HCT116 (cell line): Measurements from ENCODE around the gene ADD2. TPM values are rescaled to one million over a fixed set of nuclear protein-coding genes. Genes with fewer than 3 reads are reported as not detected.

Experiments used
- ATAC-seq: fragments of 200-7000 bp; cut with Tn5 transposase; 2 replicates; pipeline ENCODE4 v1.9.1; 2020; ENCODE audit warnings: mild to moderate bottlenecking, moderate library complexity
- BruUV-seq: library from RNA; stranded (reverse); fragments of 400-500 nt; replicated peaks from 2 replicates; lab custom pipeline; 2021; lab: Mats Ljungman, UMichigan
- CTCF ChIA-PET: fragments of 300-600 bp; sonication (Branson Sonifier 250); formaldehyde crosslinking; loops from one replicate; lab custom pipeline; 2021; ENCODE audit warnings: antibody characterized with exemption; lab: Charles Lee
- POLR2A ChIA-PET: fragments of 300-600, 350-600 bp; sonication (Branson Sonifier 250); formaldehyde crosslinking; loops from one replicate; lab custom pipeline; 2021; ENCODE audit warnings: antibody characterized with exemption; lab: Charles Lee
- RAD21 ChIA-PET, 2 experiments: fragments of 300-600 bp; sonication (Branson Sonifier 250); formaldehyde crosslinking; loops; one replicate each; lab custom pipeline; 2023; ENCODE audit warnings: low total read pairs in 2 of 2; ENCODE audit not compliant: uncharacterized antibody in 2 of 2, unreplicated experiment in 2 of 2, low non-redundant PET in 1 of 2; lab: Charles Lee
- DNase-seq: peaks from one replicate; pipeline ENCODE4 v3.0.0-alpha.2; 2010; ENCODE audit warnings: low read depth, low spot score
- H2AFZ ChIP-seq: fragments of 200-600 bp; shearing (Covaris generic), sonication (generic); 2 replicates; pipeline ENCODE4 v1.6.1; 2017; ENCODE audit warnings: low read depth, mixed run types, mixed read lengths, antibody characterized with exemption, low read length; ENCODE audit not compliant: poor library complexity, severe bottlenecking
- H3K27ac ChIP-seq: 2 replicates; pipeline ENCODE4 v1.5.1; 2012; ENCODE audit warnings: low read depth, low read length
- H3K27me3 ChIP-seq: fragments of 200-600 bp; sonication (generic); 2 replicates; pipeline ENCODE4 v1.6.1; 2016; ENCODE audit warnings: mixed run types, low read length, mixed read lengths; ENCODE audit not compliant: insufficient read depth
- H3K36me3 ChIP-seq, 2 experiments: fragments of 200-500 bp in 1 of 2; fragments of 200-600 bp in 1 of 2; sonication (Bioruptor generic) in 1 of 2; sonication (generic) in 1 of 2; 2 replicates each; pipeline versions ENCODE4 v1.5.1 to v1.6.1; 2014 to 2016; ENCODE audit warnings: low read length in 2 of 2, inconsistent platforms in 1 of 2, mixed read lengths in 1 of 2, mixed run types in 1 of 2; ENCODE audit not compliant: insufficient read depth in 2 of 2, control insufficient read depth in 1 of 2
- H3K4me1 ChIP-seq, 2 experiments: fragments of 200-600 bp in 1 of 2; sonication (generic) in 1 of 2; 2 replicates each; pipeline versions ENCODE4 v1.5.1 to v1.6.1; 2012 to 2017; ENCODE audit warnings: low read length in 2 of 2, inconsistent platforms in 1 of 2, mild to moderate bottlenecking in 1 of 2, mixed read lengths in 1 of 2, mixed run types in 1 of 2, moderate library complexity in 1 of 2; ENCODE audit not compliant: insufficient read depth in 2 of 2, control insufficient read depth in 1 of 2
- H3K4me2 ChIP-seq: fragments of 200-600 bp; sonication (generic); 2 replicates; pipeline ENCODE4 v1.6.1; 2017; ENCODE audit warnings: mixed run types, low read length, mixed read lengths
- H3K4me3 ChIP-seq, 2 experiments: fragments of 200-600 bp in 1 of 2; sonication (generic) in 1 of 2; replicated peaks in 1 of 2; 2 replicates each; pipeline ENCODE4 v1.5.1; 2011 to 2016; ENCODE audit warnings: low read length in 2 of 2, control low read depth in 1 of 2, low read depth in 1 of 2, mild to moderate bottlenecking in 1 of 2, mixed read lengths in 1 of 2, mixed run types in 1 of 2
- H3K79me2 ChIP-seq: fragments of 200-600 bp; sonication (generic); 2 replicates; pipeline ENCODE4 v1.6.1; 2017; ENCODE audit warnings: mild to moderate bottlenecking, mixed run types, low read length, moderate library complexity, mixed read lengths; ENCODE audit not compliant: insufficient read depth
- H3K9ac ChIP-seq: fragments of 200-600 bp; sonication (generic); 2 replicates; pipeline ENCODE4 v1.6.1; 2016; ENCODE audit warnings: low read length, mixed read lengths
- H3K9me2 ChIP-seq: fragments of 200-600 bp; sonication (generic), shearing (Covaris generic); 2 replicates; pipeline ENCODE4 v1.6.1; 2017; ENCODE audit warnings: mixed run types, mild to moderate bottlenecking, moderate library complexity; ENCODE audit not compliant: insufficient read depth
- H3K9me3 ChIP-seq, 2 experiments: fragments of 200-500 bp in 1 of 2; fragments of 200-600 bp in 1 of 2; sonication (Bioruptor generic) in 1 of 2; sonication (generic) in 1 of 2; 2 replicates each; pipeline ENCODE4 v1.6.1; 2014 to 2017; ENCODE audit warnings: low read length in 2 of 2, mixed read lengths in 2 of 2, inconsistent platforms in 1 of 2, low read depth in 1 of 2, mild to moderate bottlenecking in 1 of 2, mixed run types in 1 of 2, moderate library complexity in 1 of 2; ENCODE audit not compliant: control insufficient read depth in 1 of 2, insufficient read depth in 1 of 2
- H4K20me1 ChIP-seq: fragments of 200-600 bp; sonication (generic), shearing (Covaris generic); 2 replicates; pipeline ENCODE4 v1.6.1; 2017; ENCODE audit warnings: mixed run types, mild to moderate bottlenecking, moderate library complexity; ENCODE audit not compliant: insufficient read depth
- EGR1 ChIP-seq: IDR thresholded peaks from 2 replicates; pipeline ENCODE4 v1.6.1; 2012; ENCODE audit warnings: low read depth
- JUND ChIP-seq: IDR thresholded peaks from 2 replicates; pipeline ENCODE4 v1.6.1; 2012
- MAX ChIP-seq: IDR thresholded peaks from 2 replicates; pipeline ENCODE4 v1.6.1; 2012
- SP1 ChIP-seq: IDR thresholded peaks from 2 replicates; pipeline ENCODE4 v1.6.1; 2012; ENCODE audit warnings: low read depth
- SRF ChIP-seq: IDR thresholded peaks from 2 replicates; pipeline ENCODE4 v1.6.1; 2012; ENCODE audit warnings: low read depth
- ZNF274 ChIP-seq: fragments of 200-500 bp; sonication (Bioruptor generic); IDR thresholded peaks from 2 replicates; pipeline ENCODE4 v1.6.1; 2014; ENCODE audit warnings: mild to moderate bottlenecking, low read depth, low read length, inconsistent platforms
- intact Hi-C: fragments of 100-400 bp; cut with micrococcal nuclease; formaldehyde crosslinking; loops from 2 replicates; pipeline ENCODE4 v1.10.0; 2022
- total RNA-seq: library from RNA; stranded (reverse); gene quantifications from one replicate; pipeline ENCODE4 v1.2.1, GENCODE V29; 2021; ENCODE audit not compliant: unreplicated experiment
- TF ChIP-seq, protein P1 (sequence below): IDR thresholded peaks from 2 replicates; pipeline ENCODE4 v1.6.1; 2012; ENCODE audit warnings: low read depth

ADD2 gene
- total RNA-seq, 1 experiment from 2014 or later: 0.15 TPM

DNA sequence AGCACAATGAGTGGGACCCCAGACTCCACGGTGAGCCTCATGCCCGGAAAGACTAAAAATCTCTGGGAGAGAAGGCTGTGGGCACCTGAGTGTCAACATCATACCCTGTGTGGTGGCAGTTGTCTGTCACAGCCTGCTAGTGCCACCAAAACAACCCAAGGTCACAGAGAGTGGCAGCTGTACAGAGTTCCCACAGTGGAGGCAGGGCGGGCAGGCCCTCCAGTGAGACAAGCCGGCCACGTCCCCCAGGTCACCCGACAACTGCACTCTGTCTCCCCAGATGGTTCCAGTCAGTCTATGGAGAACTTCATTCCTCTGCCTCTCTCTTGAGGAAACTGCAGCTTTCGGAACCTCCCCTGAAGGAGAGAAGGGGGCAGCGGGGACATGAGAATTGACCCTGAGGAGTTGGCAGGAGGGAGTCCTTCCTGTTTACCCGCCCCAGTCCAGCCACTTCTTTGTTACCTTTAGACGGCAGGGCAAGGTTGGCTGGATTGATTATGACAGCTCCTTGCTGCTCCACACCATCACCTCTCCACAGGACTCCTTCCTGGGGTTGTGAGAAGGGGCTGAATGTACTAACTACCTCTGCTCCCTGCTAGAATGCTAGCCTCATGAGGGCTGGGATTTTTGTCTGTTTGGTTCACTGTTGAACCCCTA, 33.7 kb upstream of the ADD2 start:
- no peak overlapping the region for H3K9ac ChIP-seq
- intact Hi-C loops: no loop called here
- no peaks in the 10 kb centered on the region for H3K9me3 ChIP-seq
- ChIA-PET RAD21 (no interaction called here), CTCF (no interaction called here), POLR2A (no interaction called here)
- H3K4me3 ChIP-seq: no peak overlapping the region
- H3K79me2 ChIP-seq: no peaks in the 10 kb centered on the region
- BruUV-seq: no TSS peak
- H3K4me1 ChIP-seq: no peaks in the 10 kb centered on the region
- TF ChIP-seq SRF: no peak
- TF ChIP-seq, protein P1, sequence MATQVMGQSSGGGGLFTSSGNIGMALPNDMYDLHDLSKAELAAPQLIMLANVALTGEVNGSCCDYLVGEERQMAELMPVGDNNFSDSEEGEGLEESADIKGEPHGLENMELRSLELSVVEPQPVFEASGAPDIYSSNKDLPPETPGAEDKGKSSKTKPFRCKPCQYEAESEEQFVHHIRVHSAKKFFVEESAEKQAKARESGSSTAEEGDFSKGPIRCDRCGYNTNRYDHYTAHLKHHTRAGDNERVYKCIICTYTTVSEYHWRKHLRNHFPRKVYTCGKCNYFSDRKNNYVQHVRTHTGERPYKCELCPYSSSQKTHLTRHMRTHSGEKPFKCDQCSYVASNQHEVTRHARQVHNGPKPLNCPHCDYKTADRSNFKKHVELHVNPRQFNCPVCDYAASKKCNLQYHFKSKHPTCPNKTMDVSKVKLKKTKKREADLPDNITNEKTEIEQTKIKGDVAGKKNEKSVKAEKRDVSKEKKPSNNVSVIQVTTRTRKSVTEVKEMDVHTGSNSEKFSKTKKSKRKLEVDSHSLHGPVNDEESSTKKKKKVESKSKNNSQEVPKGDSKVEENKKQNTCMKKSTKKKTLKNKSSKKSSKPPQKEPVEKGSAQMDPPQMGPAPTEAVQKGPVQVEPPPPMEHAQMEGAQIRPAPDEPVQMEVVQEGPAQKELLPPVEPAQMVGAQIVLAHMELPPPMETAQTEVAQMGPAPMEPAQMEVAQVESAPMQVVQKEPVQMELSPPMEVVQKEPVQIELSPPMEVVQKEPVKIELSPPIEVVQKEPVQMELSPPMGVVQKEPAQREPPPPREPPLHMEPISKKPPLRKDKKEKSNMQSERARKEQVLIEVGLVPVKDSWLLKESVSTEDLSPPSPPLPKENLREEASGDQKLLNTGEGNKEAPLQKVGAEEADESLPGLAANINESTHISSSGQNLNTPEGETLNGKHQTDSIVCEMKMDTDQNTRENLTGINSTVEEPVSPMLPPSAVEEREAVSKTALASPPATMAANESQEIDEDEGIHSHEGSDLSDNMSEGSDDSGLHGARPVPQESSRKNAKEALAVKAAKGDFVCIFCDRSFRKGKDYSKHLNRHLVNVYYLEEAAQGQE: no peak
- TF ChIP-seq JUND: no peak
- no peak for TF ChIP-seq SP1
- no peak for TF ChIP-seq MAX
- no peak for TF ChIP-seq ZNF274
- no peak for TF ChIP-seq EGR1
- H3K27me3 ChIP-seq: no peaks in the 10 kb centered on the region
- no peak overlapping the region for H3K4me2 ChIP-seq
- DNase-seq (no peak), ATAC-seq (no peak)
- no peaks in the 10 kb centered on the region for H3K36me3 ChIP-seq
- H3K27ac ChIP-seq: no peak overlapping the region
- H4K20me1 ChIP-seq: no peaks in the 10 kb centered on the region
- no peak overlapping the region for H2AFZ ChIP-seq
- no peaks in the 10 kb centered on the region for H3K9me2 ChIP-seq
